HEK293 (cell line): ENCODE results near the gene RANBP10.

Experiments
- CTCF ChIP-seq: fragments of 450-650 bp; formaldehyde crosslinking; IDR thresholded peaks from 2 replicates; pipeline ENCODE4 v1.5.1; 2016; ENCODE audit warnings: missing biosample characterization, missing genetic modification characterization
- OVOL3 ChIP-seq: fragments of 450-650 bp; formaldehyde crosslinking; IDR thresholded peaks from 2 replicates; pipeline ENCODE4 v1.5.1; 2016; ENCODE audit warnings: missing biosample characterization, missing genetic modification characterization
- REPIN1 ChIP-seq: fragments of 450-650 bp; formaldehyde crosslinking; IDR thresholded peaks from 2 replicates; pipeline ENCODE4 v1.5.1; 2017; ENCODE audit warnings: missing biosample characterization, missing genetic modification characterization, low read depth
- REST ChIP-seq: fragments of 450-650 bp; formaldehyde crosslinking; IDR thresholded peaks from 2 replicates; pipeline ENCODE4 v1.5.1; 2016; ENCODE audit warnings: missing biosample characterization, missing genetic modification characterization
- SP2 ChIP-seq: fragments of 450-650 bp; formaldehyde crosslinking; IDR thresholded peaks from 2 replicates; pipeline ENCODE4 v1.5.1; 2016; ENCODE audit warnings: missing biosample characterization, missing genetic modification characterization
- ZNF146 ChIP-seq: fragments of 450-650 bp; formaldehyde crosslinking; IDR thresholded peaks from 2 replicates; pipeline ENCODE4 v1.5.1; 2016; ENCODE audit warnings: missing biosample characterization, missing genetic modification characterization
- ZNF239 ChIP-seq: fragments of 450-650 bp; formaldehyde crosslinking; IDR thresholded peaks from 2 replicates; pipeline ENCODE4 v1.5.1; 2016; ENCODE audit warnings: missing biosample characterization, missing genetic modification characterization
- ZNF350 ChIP-seq: fragments of 450-650 bp; formaldehyde crosslinking; IDR thresholded peaks from 2 replicates; pipeline ENCODE4 v1.5.0; 2017; ENCODE audit warnings: missing biosample characterization, mild to moderate bottlenecking, missing genetic modification characterization
- ZNF398 ChIP-seq: fragments of 450-650 bp; formaldehyde crosslinking; IDR thresholded peaks from 2 replicates; pipeline ENCODE4 v1.5.1; 2017; ENCODE audit warnings: missing biosample characterization, missing genetic modification characterization
- ZNF701 ChIP-seq: fragments of 450-650 bp; formaldehyde crosslinking; IDR thresholded peaks from 2 replicates; pipeline ENCODE4 v1.5.1; 2016; ENCODE audit warnings: missing biosample characterization, missing genetic modification characterization

GRCh38 chr16:67723151-67723910 lies 83.0 kb downstream of the RANBP10 start:
- no peak for TF ChIP-seq ZNF146
- no peak for TF ChIP-seq REST (tag by site-specific recombination)
- TF ChIP-seq OVOL3 (tag by site-specific recombination): no peak
- no peak for TF ChIP-seq ZNF239 (tag by site-specific recombination)
- TF ChIP-seq SP2 (tag by site-specific recombination): no peak
- no peak for TF ChIP-seq CTCF (tag by site-specific recombination)
- TF ChIP-seq REPIN1: no peak
- no peak for TF ChIP-seq ZNF398 (tag by site-specific recombination)
- TF ChIP-seq ZNF701: no peak
- TF ChIP-seq ZNF350: no peak
